Fibroblast of lung (primary cell): ENCODE measurements around the gene EFHC1.

Experiments
- EZH2 ChIP-seq: IDR thresholded peaks from 2 replicates; pipeline ENCODE4 v1.5.1; 2012; ENCODE audit warnings: low read length, control low read depth, mild to moderate bottlenecking; ENCODE audit errors: missing control alignments
- TF ChIP-seq, protein P1 (sequence below), 2 donors: IDR thresholded peaks in 1 of 2; conservative IDR thresholded peaks in 1 of 2; 1 replicate in 1 of 2; 2 replicates in 1 of 2; pipeline ENCODE4 v1.5.1; 2011 to 2012; ENCODE audit warnings: low read length in 2 of 2, control low read depth in 1 of 2, inconsistent platforms in 1 of 2, low read depth in 1 of 2, mild to moderate bottlenecking in 1 of 2

DNA sequence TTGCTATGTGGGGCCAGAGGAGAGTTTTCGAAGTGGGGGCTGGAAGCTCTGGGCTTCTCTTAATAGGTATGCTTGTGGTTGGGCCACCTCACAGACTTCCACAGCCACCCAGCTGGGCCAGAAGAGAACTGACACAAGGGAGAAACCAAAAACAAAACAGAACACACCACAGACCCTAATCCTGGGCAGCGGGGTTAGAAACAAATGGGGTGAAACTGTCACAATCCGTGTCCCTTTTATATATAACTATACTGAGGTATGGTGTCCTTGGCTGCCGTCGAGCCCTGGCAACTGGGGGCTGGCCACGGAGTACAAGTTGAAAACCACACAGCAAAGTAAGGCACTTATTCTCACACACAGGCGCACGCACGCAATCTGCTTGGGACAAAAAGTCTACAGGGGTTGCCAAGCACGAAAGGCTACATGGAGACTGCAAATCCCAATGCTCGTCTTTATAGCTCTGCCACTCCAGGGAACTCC lies 78.4 kb downstream of the EFHC1 start:
- TF ChIP-seq, protein P1, sequence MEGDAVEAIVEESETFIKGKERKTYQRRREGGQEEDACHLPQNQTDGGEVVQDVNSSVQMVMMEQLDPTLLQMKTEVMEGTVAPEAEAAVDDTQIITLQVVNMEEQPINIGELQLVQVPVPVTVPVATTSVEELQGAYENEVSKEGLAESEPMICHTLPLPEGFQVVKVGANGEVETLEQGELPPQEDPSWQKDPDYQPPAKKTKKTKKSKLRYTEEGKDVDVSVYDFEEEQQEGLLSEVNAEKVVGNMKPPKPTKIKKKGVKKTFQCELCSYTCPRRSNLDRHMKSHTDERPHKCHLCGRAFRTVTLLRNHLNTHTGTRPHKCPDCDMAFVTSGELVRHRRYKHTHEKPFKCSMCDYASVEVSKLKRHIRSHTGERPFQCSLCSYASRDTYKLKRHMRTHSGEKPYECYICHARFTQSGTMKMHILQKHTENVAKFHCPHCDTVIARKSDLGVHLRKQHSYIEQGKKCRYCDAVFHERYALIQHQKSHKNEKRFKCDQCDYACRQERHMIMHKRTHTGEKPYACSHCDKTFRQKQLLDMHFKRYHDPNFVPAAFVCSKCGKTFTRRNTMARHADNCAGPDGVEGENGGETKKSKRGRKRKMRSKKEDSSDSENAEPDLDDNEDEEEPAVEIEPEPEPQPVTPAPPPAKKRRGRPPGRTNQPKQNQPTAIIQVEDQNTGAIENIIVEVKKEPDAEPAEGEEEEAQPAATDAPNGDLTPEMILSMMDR (conservative IDR thresholded peaks at IDR 0.05 in 1 of 2, IDR thresholded peaks at IDR 0.05 in 1 of 2; ENCODE audit: low read depth in 1 of 2, low read length in 2 of 2), result no peak
- TF ChIP-seq EZH2, result no peak
